K562 (cell line): ENCODE data around the gene PPP1R9B. TPM values are rescaled to one million over a fixed set of nuclear protein-coding genes. Genes with fewer than 3 reads are reported as not detected.

Experiments
- CCNT2 ChIP-seq: IDR thresholded peaks from 2 replicates; pipeline ENCODE4 v1.6.1; 2011; ENCODE audit warnings: borderline replicate concordance, low read depth, mild to moderate bottlenecking, moderate library complexity, mixed read lengths, low read length; ENCODE audit not compliant: insufficient read length; ENCODE audit errors: extremely low read depth
- DNMT1 ChIP-seq: fragments of 450-650 bp; IDR thresholded peaks from 2 replicates; pipeline ENCODE4 v1.6.1; 2016; ENCODE audit warnings: antibody characterized with exemption, mild to moderate bottlenecking
- FOXP1 ChIP-seq: sonication (generic); formaldehyde crosslinking; IDR thresholded peaks from 2 replicates; pipeline ENCODE4 v1.8.0; 2022; ENCODE audit warnings: mild to moderate bottlenecking, missing genetic modification reagents
- NCOA4 ChIP-seq: fragments of 450-650 bp; IDR thresholded peaks from 2 replicates; pipeline ENCODE4 v1.6.1; 2018; ENCODE audit warnings: mild to moderate bottlenecking; ENCODE audit not compliant: partially characterized antibody
- POLR2AphosphoS2 ChIP-seq: IDR thresholded peaks from 2 replicates; pipeline ENCODE4 v1.6.1; 2012; ENCODE audit warnings: low read length, improper control_type of control experiment
- TEAD1 ChIP-seq, 2 experiments: fragments of 450-650 bp in 1 of 2; sonication (generic) in 1 of 2; formaldehyde crosslinking; IDR thresholded peaks; 2 replicates each; pipeline versions ENCODE4 v1.4.0 to v1.8.0; 2020 to 2022; ENCODE audit warnings: mild to moderate bottlenecking in 2 of 2, missing genetic modification reagents in 1 of 2
- polyA plus RNA-seq, 8 experiments: library from polyadenylated mRNA; depleted of rRNA in 4 of 8; stranded (reverse) in 5 of 8; unstranded in 3 of 8; fragments of >200 nt; fragmentation: Nextera tagmentation in 2 of 8; fragmentation: Illumina TruSeq in 1 of 8; extraction: Ambion mirVana in 2 of 8; extraction: Trizol in 1 of 8; gene quantifications; 2 replicates each; pipeline versions ENCODE4 v1.2.1 to v1.2.3, GENCODE V29; 2011 to 2014; ENCODE audit warnings: inconsistent platforms in 1 of 8, missing spikeins in 1 of 8
- total RNA-seq, 7 experiments: library from RNA; depleted of rRNA in 6 of 7; stranded (reverse); fragments of >200 nt in 6 of 7; fragmentation: Illumina TruSeq in 2 of 7; extraction: Trizol in 2 of 7; gene quantifications; 2 replicates each; pipeline versions ENCODE4 v1.2.1 to v1.2.3, GENCODE V29; 2011 to 2021; ENCODE audit warnings: low replicate concordance in 1 of 7
- TF ChIP-seq, protein P1 (sequence below), 2 experiments: fragments of 450-650 bp in 1 of 2; sonication (generic) in 1 of 2; formaldehyde crosslinking in 1 of 2; IDR thresholded peaks; 2 replicates each; pipeline versions ENCODE4 v1.7.1 to v1.9.0; 2016 to 2022; ENCODE audit warnings: inconsistent platforms in 1 of 2, mild to moderate bottlenecking in 1 of 2, missing genetic modification reagents in 1 of 2
- TF ChIP-seq, protein P2 (sequence below): fragments of 250-450 bp; sonication (Bioruptor Pico); IDR thresholded peaks from 2 replicates; pipeline ENCODE4 v1.4.0; 2020; ENCODE audit warnings: mild to moderate bottlenecking, moderate library complexity
- TF ChIP-seq, protein P3 (sequence below): fragments of 450-650 bp; formaldehyde crosslinking; conservative IDR thresholded peaks from 2 replicates; pipeline ENCODE4 v1.4.0; 2022; ENCODE audit warnings: mild to moderate bottlenecking, missing genetic modification characterization
- TF ChIP-seq, protein P4 (sequence below), 3 experiments: fragments of 200-800 bp in 1 of 3; sonication (Bioruptor generic) in 1 of 3; sonication (generic) in 1 of 3; formaldehyde crosslinking in 1 of 3; IDR thresholded peaks; 2 replicates each; pipeline versions ENCODE4 v1.6.1 to v1.8.0; 2016 to 2022; ENCODE audit warnings: mild to moderate bottlenecking in 2 of 3, missing compliant biosample characterization in 2 of 3, missing genetic modification characterization in 2 of 3, missing genetic modification reagents in 1 of 3

PPP1R9B gene
- total and polyA plus RNA-seq, 9 of the 15 experiments (the other 6 are each of a cell fraction or from before 2014, with no cell fraction given): 0.10 to 63.5 (median 24.7) TPM

DNA sequence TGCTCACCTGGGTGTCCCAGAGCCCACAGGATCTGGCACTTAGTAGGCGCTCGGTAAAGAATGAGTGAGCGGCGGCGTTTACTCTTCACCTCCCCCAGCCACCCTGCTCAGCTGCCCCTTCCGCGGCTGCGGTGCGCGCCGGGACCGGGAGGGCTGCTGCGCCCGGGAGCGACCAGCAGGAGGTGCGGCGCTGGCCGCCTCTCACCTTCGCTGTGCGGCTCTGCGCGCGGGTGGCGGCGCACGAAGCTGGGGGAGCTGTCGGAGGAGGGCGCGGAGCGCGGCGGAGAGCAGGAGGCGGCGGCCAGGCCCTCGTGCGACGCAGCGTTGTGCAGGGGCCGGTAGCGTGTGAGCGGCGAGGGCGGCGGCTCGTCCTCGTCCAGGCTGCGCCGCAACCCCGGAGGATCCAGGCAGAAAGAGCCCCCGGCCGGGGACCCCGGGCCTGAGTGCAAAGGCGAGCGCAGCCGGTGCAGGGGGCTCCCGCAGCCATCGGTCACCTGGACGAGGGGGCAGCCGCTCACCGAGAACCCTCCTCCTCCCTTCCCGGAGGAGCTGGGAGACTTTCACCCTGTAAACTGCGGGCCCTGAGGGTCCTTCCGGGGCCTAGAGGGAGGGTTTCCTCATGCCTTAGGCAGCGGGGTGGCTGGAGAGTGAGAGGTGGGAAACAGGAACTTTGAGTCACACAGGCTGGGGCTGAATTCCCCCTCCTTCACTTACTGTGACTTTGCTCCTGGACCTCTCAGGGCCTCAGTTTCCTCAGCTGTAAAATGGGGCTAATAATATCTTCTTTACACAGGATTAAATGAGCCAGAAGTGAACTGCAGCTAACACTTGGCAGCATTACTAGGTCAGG is 33.0 kb downstream of the PPP1R9B start (continued):
- TF ChIP-seq, protein P1, sequence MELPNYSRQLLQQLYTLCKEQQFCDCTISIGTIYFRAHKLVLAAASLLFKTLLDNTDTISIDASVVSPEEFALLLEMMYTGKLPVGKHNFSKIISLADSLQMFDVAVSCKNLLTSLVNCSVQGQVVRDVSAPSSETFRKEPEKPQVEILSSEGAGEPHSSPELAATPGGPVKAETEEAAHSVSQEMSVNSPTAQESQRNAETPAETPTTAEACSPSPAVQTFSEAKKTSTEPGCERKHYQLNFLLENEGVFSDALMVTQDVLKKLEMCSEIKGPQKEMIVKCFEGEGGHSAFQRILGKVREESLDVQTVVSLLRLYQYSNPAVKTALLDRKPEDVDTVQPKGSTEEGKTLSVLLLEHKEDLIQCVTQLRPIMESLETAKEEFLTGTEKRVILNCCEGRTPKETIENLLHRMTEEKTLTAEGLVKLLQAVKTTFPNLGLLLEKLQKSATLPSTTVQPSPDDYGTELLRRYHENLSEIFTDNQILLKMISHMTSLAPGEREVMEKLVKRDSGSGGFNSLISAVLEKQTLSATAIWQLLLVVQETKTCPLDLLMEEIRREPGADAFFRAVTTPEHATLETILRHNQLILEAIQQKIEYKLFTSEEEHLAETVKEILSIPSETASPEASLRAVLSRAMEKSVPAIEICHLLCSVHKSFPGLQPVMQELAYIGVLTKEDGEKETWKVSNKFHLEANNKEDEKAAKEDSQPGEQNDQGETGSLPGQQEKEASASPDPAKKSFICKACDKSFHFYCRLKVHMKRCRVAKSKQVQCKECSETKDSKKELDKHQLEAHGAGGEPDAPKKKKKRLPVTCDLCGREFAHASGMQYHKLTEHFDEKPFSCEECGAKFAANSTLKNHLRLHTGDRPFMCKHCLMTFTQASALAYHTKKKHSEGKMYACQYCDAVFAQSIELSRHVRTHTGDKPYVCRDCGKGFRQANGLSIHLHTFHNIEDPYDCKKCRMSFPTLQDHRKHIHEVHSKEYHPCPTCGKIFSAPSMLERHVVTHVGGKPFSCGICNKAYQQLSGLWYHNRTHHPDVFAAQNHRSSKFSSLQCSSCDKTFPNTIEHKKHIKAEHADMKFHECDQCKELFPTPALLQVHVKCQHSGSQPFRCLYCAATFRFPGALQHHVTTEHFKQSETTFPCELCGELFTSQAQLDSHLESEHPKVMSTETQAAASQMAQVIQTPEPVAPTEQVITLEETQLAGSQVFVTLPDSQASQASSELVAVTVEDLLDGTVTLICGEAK (IDR thresholded peaks at IDR 0.05): no peak
- TF ChIP-seq, protein P1 (CRISPR knock-in tag; IDR thresholded peaks at IDR 0.05): no peak
- TF ChIP-seq, protein P2, sequence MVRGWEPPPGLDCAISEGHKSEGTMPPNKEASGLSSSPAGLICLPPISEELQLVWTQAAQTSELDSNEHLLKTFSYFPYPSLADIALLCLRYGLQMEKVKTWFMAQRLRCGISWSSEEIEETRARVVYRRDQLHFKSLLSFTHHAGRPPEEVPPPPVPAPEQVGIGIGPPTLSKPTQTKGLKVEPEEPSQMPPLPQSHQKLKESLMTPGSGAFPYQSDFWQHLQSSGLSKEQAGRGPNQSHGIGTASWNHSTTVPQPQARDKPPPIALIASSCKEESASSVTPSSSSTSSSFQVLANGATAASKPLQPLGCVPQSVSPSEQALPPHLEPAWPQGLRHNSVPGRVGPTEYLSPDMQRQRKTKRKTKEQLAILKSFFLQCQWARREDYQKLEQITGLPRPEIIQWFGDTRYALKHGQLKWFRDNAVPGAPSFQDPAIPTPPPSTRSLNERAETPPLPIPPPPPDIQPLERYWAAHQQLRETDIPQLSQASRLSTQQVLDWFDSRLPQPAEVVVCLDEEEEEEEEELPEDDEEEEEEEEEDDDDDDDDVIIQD (CRISPR knock-in tag): no peak
- TF ChIP-seq, protein P3, sequence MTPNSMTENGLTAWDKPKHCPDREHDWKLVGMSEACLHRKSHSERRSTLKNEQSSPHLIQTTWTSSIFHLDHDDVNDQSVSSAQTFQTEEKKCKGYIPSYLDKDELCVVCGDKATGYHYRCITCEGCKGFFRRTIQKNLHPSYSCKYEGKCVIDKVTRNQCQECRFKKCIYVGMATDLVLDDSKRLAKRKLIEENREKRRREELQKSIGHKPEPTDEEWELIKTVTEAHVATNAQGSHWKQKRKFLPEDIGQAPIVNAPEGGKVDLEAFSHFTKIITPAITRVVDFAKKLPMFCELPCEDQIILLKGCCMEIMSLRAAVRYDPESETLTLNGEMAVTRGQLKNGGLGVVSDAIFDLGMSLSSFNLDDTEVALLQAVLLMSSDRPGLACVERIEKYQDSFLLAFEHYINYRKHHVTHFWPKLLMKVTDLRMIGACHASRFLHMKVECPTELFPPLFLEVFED (CRISPR knock-in tag): no peak
- no peak for TF ChIP-seq POLR2AphosphoS2
- TF ChIP-seq CCNT2: peak; percentile 52
- TF ChIP-seq, protein P4, sequence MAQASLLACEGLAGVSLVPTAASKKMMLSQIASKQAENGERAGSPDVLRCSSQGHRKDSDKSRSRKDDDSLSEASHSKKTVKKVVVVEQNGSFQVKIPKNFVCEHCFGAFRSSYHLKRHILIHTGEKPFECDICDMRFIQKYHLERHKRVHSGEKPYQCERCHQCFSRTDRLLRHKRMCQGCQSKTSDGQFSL (CRISPR knock-in tag; IDR thresholded peaks at IDR 0.05): peak; percentile 56; the same call in 1 of the 2 replicates
- TF ChIP-seq, protein P4 (tag; IDR thresholded peaks at IDR 0.05): no peak
- no peak for TF ChIP-seq NCOA4
- no peak for TF ChIP-seq DNMT1
- TF ChIP-seq FOXP1 (CRISPR knock-in tag): 0 out of 2 replicates have a peak, but pooled peaks have one; percentile 36
- TF ChIP-seq TEAD1 (CRISPR knock-in tag; IDR thresholded peaks at IDR 0.05): peak in 1 of 2 experiments; percentile 54; a peak in 1 of 4 replicates
